Neural cell (in vitro differentiated cells): Measurements from ENCODE around the gene PAH. TPM values are rescaled to one million over a fixed set of nuclear protein-coding genes. Genes with fewer than 3 reads are reported as not detected.

Experiments
- H2AFZ ChIP-seq: fragments of 200-600, 300-800 bp; sonication (generic), shearing (Covaris generic); 2 replicates; pipeline ENCODE4 v1.6.0; 2014; ENCODE audit warnings: low read depth, mild to moderate bottlenecking, antibody characterized with exemption, low read length, moderate library complexity
- H3F3A ChIP-seq: fragments of 200-600 bp; shearing (Covaris generic); 2 replicates; pipeline ENCODE4 v1.6.1; 2016; ENCODE audit warnings: mild to moderate bottlenecking, moderate library complexity, mixed read lengths, antibody characterized with exemption, low read length; ENCODE audit not compliant: insufficient read depth, poor library complexity, severe bottlenecking
- H3K27ac ChIP-seq: fragments of 200-600, 300-800 bp; sonication (generic), shearing (Covaris generic); 2 replicates; pipeline ENCODE4 v1.5.1; 2014; ENCODE audit warnings: mild to moderate bottlenecking, low read length, moderate library complexity
- H3K27me3 ChIP-seq: fragments of 300-800, 200-600 bp; sonication (generic), shearing (Covaris generic); 2 replicates; pipeline ENCODE4 v1.6.0; 2014; ENCODE audit warnings: mild to moderate bottlenecking, low read depth, low read length, moderate library complexity; ENCODE audit not compliant: insufficient read depth
- H3K36me3 ChIP-seq: fragments of 300-800, 200-600 bp; sonication (generic), shearing (Covaris generic); 2 replicates; pipeline ENCODE4 v1.5.1; 2014; ENCODE audit warnings: mild to moderate bottlenecking, antibody characterized with exemption, low read length, moderate library complexity; ENCODE audit not compliant: insufficient read depth
- H3K4me2 ChIP-seq: fragments of 300-800, 200-600 bp; sonication (generic), shearing (Covaris generic); 2 replicates; pipeline ENCODE4 v1.6.0; 2014; ENCODE audit warnings: mild to moderate bottlenecking, low read length
- H3K4me3 ChIP-seq: fragments of 300-800, 200-600 bp; sonication (generic), shearing (Covaris generic); 2 replicates; pipeline ENCODE4 v1.5.1; 2014; ENCODE audit warnings: mild to moderate bottlenecking, low read length, moderate library complexity
- H3K79me2 ChIP-seq: fragments of 200-600 bp; shearing (Covaris generic); replicated peaks from 2 replicates; pipeline ENCODE4 v1.6.0; 2014; ENCODE audit warnings: mild to moderate bottlenecking, low read length, moderate library complexity; ENCODE audit not compliant: insufficient read depth
- H3K9ac ChIP-seq: fragments of 300-800, 200-600 bp; sonication (generic), shearing (Covaris generic); 2 replicates; pipeline ENCODE4 v1.6.1; 2016; ENCODE audit warnings: mild to moderate bottlenecking, low read length, mixed read lengths
- H3K9me2 ChIP-seq: fragments of 200-600 bp; shearing (Covaris generic); 2 replicates; pipeline ENCODE4 v1.6.1; 2016; ENCODE audit warnings: mild to moderate bottlenecking, low read length, mixed read lengths; ENCODE audit not compliant: insufficient read depth
- H3K9me3 ChIP-seq: fragments of 200-600, 300-800 bp; sonication (generic), shearing (Covaris generic); 2 replicates; pipeline ENCODE4 v1.6.1; 2016; ENCODE audit warnings: mild to moderate bottlenecking, mixed run types, low read length, moderate library complexity, mixed read lengths
- H4K20me1 ChIP-seq: fragments of 200-600 bp; shearing (Covaris generic); 2 replicates; pipeline ENCODE4 v1.6.1; 2016; ENCODE audit warnings: mild to moderate bottlenecking, mixed run types; ENCODE audit not compliant: insufficient read depth
- EP300 ChIP-seq: fragments of 450-650 bp; conservative IDR thresholded peaks from 2 replicates; pipeline ENCODE4 v1.6.1; 2014; ENCODE audit warnings: antibody characterized with exemption, mild to moderate bottlenecking, moderate library complexity; ENCODE audit not compliant: poor library complexity, severe bottlenecking
- EZH2 ChIP-seq: fragments of 200-600, 300-800 bp; shearing (Covaris generic), sonication (generic); IDR thresholded peaks from 2 replicates; pipeline ENCODE4 v1.6.1; 2014; ENCODE audit warnings: antibody characterized with exemption, low read length, borderline replicate concordance, mild to moderate bottlenecking; ENCODE audit not compliant: insufficient read depth, poor library complexity, severe bottlenecking
- MXI1 ChIP-seq: fragments of 450-650 bp; conservative IDR thresholded peaks from 2 replicates; pipeline ENCODE4 v1.6.1; 2014; ENCODE audit warnings: antibody characterized with exemption, mild to moderate bottlenecking; ENCODE audit not compliant: poor library complexity, severe bottlenecking
- POLR2AphosphoS5 ChIP-seq: IDR thresholded peaks from 2 replicates; pipeline ENCODE4 v1.6.1; 2012
- RAD21 ChIP-seq: fragments of 450-650 bp; conservative IDR thresholded peaks from 2 replicates; pipeline ENCODE4 v1.6.1; 2014; ENCODE audit warnings: antibody characterized with exemption, mild to moderate bottlenecking, moderate library complexity
- SMC3 ChIP-seq: fragments of 450-650 bp; conservative IDR thresholded peaks from 2 replicates; pipeline ENCODE4 v1.6.1; 2014; ENCODE audit warnings: antibody characterized with exemption, mild to moderate bottlenecking, moderate library complexity; ENCODE audit not compliant: poor library complexity
- TAF1 ChIP-seq: IDR thresholded peaks from 2 replicates; pipeline ENCODE4 v1.6.1; 2012; ENCODE audit warnings: low read depth
- polyA plus RNA-seq: library from polyadenylated mRNA; depleted of rRNA; stranded (reverse); fragments of >200 nt; gene quantifications from 2 replicates; pipeline ENCODE4 v1.2.3, GENCODE V29; 2014
- TF ChIP-seq, protein P1 (sequence below): fragments of 450-650 bp; IDR thresholded peaks from 2 replicates; pipeline ENCODE4 v1.5.1; 2014; ENCODE audit warnings: antibody characterized with exemption, mild to moderate bottlenecking, moderate library complexity; ENCODE audit not compliant: poor library complexity, severe bottlenecking
- TF ChIP-seq, protein P2 (sequence below): IDR thresholded peaks from 2 replicates; pipeline ENCODE4 v1.6.1; 2012; ENCODE audit warnings: borderline replicate concordance

The PAH gene
- polyA plus RNA-seq, 1 donor from 2014 or later, result not detected

DNA sequence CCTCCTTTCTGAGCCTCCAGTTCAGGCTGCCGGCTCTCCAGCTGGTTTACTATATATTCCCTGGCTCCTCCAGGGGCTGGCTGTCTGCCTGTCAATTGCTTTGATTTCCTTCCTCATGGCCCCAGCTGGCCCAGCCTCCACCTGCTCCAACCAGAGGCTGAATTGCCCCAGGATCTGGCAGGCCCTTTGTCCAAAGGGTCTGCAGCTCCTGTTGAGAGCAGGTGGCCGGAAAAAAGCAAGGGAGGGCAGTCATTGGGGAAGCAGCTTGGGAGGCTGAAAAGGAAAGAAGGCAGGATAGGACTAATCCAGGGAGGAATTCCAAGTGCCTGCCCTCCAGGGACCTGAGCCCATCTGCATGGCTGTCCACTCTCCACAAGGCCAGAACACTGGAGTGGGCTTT is 25.3 kb downstream of the PAH start:
- no peaks in the 10 kb centered on the region for H4K20me1 ChIP-seq
- H3K9me3 ChIP-seq, result no peaks in the 10 kb centered on the region
- no peak overlapping the region for H3K4me3 ChIP-seq
- H3K4me2 ChIP-seq, result no peak overlapping the region
- H3F3A ChIP-seq, result no peaks in the 10 kb centered on the region
- no peak for TF ChIP-seq POLR2AphosphoS5
- TF ChIP-seq EZH2, result no peak
- TF ChIP-seq SMC3, result no peak
- TF ChIP-seq TAF1, result no peak
- TF ChIP-seq MXI1, result no peak
- TF ChIP-seq, protein P1, sequence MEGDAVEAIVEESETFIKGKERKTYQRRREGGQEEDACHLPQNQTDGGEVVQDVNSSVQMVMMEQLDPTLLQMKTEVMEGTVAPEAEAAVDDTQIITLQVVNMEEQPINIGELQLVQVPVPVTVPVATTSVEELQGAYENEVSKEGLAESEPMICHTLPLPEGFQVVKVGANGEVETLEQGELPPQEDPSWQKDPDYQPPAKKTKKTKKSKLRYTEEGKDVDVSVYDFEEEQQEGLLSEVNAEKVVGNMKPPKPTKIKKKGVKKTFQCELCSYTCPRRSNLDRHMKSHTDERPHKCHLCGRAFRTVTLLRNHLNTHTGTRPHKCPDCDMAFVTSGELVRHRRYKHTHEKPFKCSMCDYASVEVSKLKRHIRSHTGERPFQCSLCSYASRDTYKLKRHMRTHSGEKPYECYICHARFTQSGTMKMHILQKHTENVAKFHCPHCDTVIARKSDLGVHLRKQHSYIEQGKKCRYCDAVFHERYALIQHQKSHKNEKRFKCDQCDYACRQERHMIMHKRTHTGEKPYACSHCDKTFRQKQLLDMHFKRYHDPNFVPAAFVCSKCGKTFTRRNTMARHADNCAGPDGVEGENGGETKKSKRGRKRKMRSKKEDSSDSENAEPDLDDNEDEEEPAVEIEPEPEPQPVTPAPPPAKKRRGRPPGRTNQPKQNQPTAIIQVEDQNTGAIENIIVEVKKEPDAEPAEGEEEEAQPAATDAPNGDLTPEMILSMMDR, result no peak
- TF ChIP-seq, protein P2, sequence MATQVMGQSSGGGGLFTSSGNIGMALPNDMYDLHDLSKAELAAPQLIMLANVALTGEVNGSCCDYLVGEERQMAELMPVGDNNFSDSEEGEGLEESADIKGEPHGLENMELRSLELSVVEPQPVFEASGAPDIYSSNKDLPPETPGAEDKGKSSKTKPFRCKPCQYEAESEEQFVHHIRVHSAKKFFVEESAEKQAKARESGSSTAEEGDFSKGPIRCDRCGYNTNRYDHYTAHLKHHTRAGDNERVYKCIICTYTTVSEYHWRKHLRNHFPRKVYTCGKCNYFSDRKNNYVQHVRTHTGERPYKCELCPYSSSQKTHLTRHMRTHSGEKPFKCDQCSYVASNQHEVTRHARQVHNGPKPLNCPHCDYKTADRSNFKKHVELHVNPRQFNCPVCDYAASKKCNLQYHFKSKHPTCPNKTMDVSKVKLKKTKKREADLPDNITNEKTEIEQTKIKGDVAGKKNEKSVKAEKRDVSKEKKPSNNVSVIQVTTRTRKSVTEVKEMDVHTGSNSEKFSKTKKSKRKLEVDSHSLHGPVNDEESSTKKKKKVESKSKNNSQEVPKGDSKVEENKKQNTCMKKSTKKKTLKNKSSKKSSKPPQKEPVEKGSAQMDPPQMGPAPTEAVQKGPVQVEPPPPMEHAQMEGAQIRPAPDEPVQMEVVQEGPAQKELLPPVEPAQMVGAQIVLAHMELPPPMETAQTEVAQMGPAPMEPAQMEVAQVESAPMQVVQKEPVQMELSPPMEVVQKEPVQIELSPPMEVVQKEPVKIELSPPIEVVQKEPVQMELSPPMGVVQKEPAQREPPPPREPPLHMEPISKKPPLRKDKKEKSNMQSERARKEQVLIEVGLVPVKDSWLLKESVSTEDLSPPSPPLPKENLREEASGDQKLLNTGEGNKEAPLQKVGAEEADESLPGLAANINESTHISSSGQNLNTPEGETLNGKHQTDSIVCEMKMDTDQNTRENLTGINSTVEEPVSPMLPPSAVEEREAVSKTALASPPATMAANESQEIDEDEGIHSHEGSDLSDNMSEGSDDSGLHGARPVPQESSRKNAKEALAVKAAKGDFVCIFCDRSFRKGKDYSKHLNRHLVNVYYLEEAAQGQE, result no peak
- no peak for TF ChIP-seq EP300
- no peak for TF ChIP-seq RAD21
- H3K9ac ChIP-seq, result no peak overlapping the region
- no peak overlapping the region for H3K27ac ChIP-seq
- no peaks in the 10 kb centered on the region for H3K79me2 ChIP-seq
- H3K27me3 ChIP-seq, result peaks cover 26% of the 10 kb centered on the region
- H3K9me2 ChIP-seq, result no peaks in the 10 kb centered on the region
- H2AFZ ChIP-seq, result no peak overlapping the region
- no peaks in the 10 kb centered on the region for H3K36me3 ChIP-seq

DNA sequence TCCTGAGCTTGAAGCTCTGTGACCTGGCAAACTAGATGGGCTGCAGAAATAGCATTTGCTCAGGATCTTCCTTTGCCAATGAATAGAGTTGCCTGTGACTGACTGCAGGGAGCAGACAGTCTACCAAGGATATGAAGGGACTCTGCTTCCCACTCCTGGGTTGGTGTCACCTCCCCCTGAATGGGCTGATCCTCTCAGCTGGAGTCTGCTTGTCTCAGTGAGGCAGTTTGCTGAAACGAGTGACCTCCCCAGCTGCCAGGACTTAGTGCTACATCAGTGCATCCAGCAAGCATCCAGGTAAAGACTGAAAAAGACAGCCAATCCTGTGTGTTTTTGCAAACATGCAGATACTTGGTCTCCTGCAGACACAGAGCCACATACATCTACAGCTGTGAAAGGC is 28.5 kb downstream of the PAH start:
- Histone ChIP-seq H3K27me3 (peaks cover 55% of the 10 kb centered on the region), H3K79me2 (no peaks in the 10 kb centered on the region), H3K4me3 (no peak overlapping the region), H3F3A (no peaks in the 10 kb centered on the region), H2AFZ (no peak overlapping the region), H3K4me2 (no peak overlapping the region), H3K36me3 (no peaks in the 10 kb centered on the region), H3K9ac (no peak overlapping the region), H4K20me1 (no peaks in the 10 kb centered on the region), H3K27ac (no peak overlapping the region), H3K9me2 (no peaks in the 10 kb centered on the region), H3K9me3 (no peaks in the 10 kb centered on the region)
- TF ChIP-seq EZH2, result no peak
- no peak for TF ChIP-seq POLR2AphosphoS5
- no peak for TF ChIP-seq SMC3
- TF ChIP-seq, protein P2, result no peak
- TF ChIP-seq MXI1, result no peak
- TF ChIP-seq EP300, result no peak
- TF ChIP-seq, protein P1, result no peak
- TF ChIP-seq TAF1, result no peak
